HUES6 (cell line): Measurements from ENCODE around the gene IL4R.

Experiments
- H3K27ac ChIP-seq: 2 replicates; pipeline ENCODE4 v1.7.0; 2013; ENCODE audit warnings: low read depth, mild to moderate bottlenecking, low read length, inconsistent platforms
- H3K27me3 ChIP-seq: 2 replicates; pipeline ENCODE4 v1.6.1; 2013; ENCODE audit warnings: low read length; ENCODE audit not compliant: control insufficient read depth, insufficient read depth
- H3K36me3 ChIP-seq: 2 replicates; pipeline ENCODE4 v1.6.1; 2013; ENCODE audit warnings: low read length; ENCODE audit not compliant: control insufficient read depth, insufficient read depth
- H3K4me1 ChIP-seq: 2 replicates; pipeline ENCODE4 v1.6.1; 2013; ENCODE audit warnings: low read length; ENCODE audit not compliant: control insufficient read depth, insufficient read depth
- H3K4me3 ChIP-seq: 2 replicates; pipeline ENCODE4 v1.5.1; 2013; ENCODE audit warnings: low read depth, low read length
- H3K9ac ChIP-seq: one replicate; pipeline ENCODE4 v1.6.1; 2013; ENCODE audit warnings: mild to moderate bottlenecking, low read length
- H3K9me3 ChIP-seq: 2 replicates; pipeline ENCODE4 v1.6.1; 2013; ENCODE audit warnings: low read depth, low read length; ENCODE audit not compliant: control insufficient read depth, insufficient read depth

Gene IL4R

GRCh38 chr16:27370318-27370717 lies 56.5 kb downstream of the IL4R start:
- no peaks in the 10 kb centered on the region for H3K9me3 ChIP-seq
- H3K36me3 ChIP-seq: no peaks in the 10 kb centered on the region
- H3K9ac ChIP-seq: no peak overlapping the region
- H3K4me3 ChIP-seq: no peak overlapping the region
- H3K27ac ChIP-seq: no peak overlapping the region
- no peaks in the 10 kb centered on the region for H3K27me3 ChIP-seq
- peaks cover 8% of the 10 kb centered on the region for H3K4me1 ChIP-seq

- Histone ChIP-seq H3K4me1 (peaks cover 3% of the 10 kb centered on the region; the same call in 1 of the 2 replicates), H3K9me3 (no peaks in the 10 kb centered on the region), H3K27ac (no peak overlapping the region), H3K9ac (no peak overlapping the region), H3K4me3 (no peak overlapping the region), H3K36me3 (no peaks in the 10 kb centered on the region), H3K27me3 (no peaks in the 10 kb centered on the region)
Measured at GRCh38 chr16:27373312-27373711, 59.5 kb downstream of the IL4R start.

GRCh38 chr16:27374221-27374803 lies 60.5 kb downstream of the IL4R start:
- Histone ChIP-seq H3K9me3 (no peaks in the 10 kb centered on the region), H3K4me3 (no peak overlapping the region), H3K4me1 (peaks cover 3% of the 10 kb centered on the region; the same call in 1 of the 2 replicates), H3K27ac (no peak overlapping the region), H3K9ac (no peak overlapping the region), H3K36me3 (no peaks in the 10 kb centered on the region), H3K27me3 (no peaks in the 10 kb centered on the region)

GRCh38 chr16:27374804-27375425 lies 61.1 kb downstream of the IL4R start:
- peaks cover 3% of the 10 kb centered on the region; the same call in 1 of the 2 replicates for H3K4me1 ChIP-seq
- no peak overlapping the region; the same call in 1 of the 2 replicates for H3K4me3 ChIP-seq
- no peaks in the 10 kb centered on the region for H3K9me3 ChIP-seq
- H3K27me3 ChIP-seq: no peaks in the 10 kb centered on the region
- H3K27ac ChIP-seq: no peak overlapping the region
- H3K36me3 ChIP-seq: no peaks in the 10 kb centered on the region
- H3K9ac ChIP-seq: no peak overlapping the region

GRCh38 chr16:27377666-27378485 lies 64.1 kb downstream of the IL4R start:
- Histone ChIP-seq H3K27ac (no peak overlapping the region), H3K9ac (no peak overlapping the region)

GRCh38 chr16:27378871-27379481 lies 65.2 kb downstream of the IL4R start:
- no peak overlapping the region for H3K4me3 ChIP-seq
- peaks cover 3% of the 10 kb centered on the region; the same call in 1 of the 2 replicates for H3K4me1 ChIP-seq
- no peak overlapping the region for H3K9ac ChIP-seq
- H3K9me3 ChIP-seq: no peaks in the 10 kb centered on the region
- no peaks in the 10 kb centered on the region for H3K27me3 ChIP-seq
- H3K27ac ChIP-seq: no peak overlapping the region
- H3K36me3 ChIP-seq: no peaks in the 10 kb centered on the region

More at GRCh38 chr16:27377666-27378485, 64.1 kb downstream of the IL4R start:
- Histone ChIP-seq H3K4me3 (no peak overlapping the region), H3K27me3 (no peaks in the 10 kb centered on the region), H3K9me3 (no peaks in the 10 kb centered on the region), H3K4me1 (peaks cover 3% of the 10 kb centered on the region; the same call in 1 of the 2 replicates), H3K36me3 (no peaks in the 10 kb centered on the region)

GRCh38 chr16:27379919-27380318 lies 66.1 kb downstream of the IL4R start:
- Histone ChIP-seq H3K4me3 (no peak overlapping the region), H3K36me3 (no peaks in the 10 kb centered on the region), H3K9me3 (no peaks in the 10 kb centered on the region), H3K27ac (no peak overlapping the region), H3K9ac (no peak overlapping the region), H3K4me1 (no peaks in the 10 kb centered on the region; the same call in 1 of the 2 replicates), H3K27me3 (no peaks in the 10 kb centered on the region)

- Histone ChIP-seq H3K9ac (no peak overlapping the region), H3K9me3 (no peaks in the 10 kb centered on the region)
Measured at GRCh38 chr16:27381236-27381635, 67.5 kb downstream of the IL4R start.

GRCh38 chr16:27381974-27382855 lies 68.4 kb downstream of the IL4R start:
- Histone ChIP-seq H3K4me1 (no peaks in the 10 kb centered on the region; the same call in 1 of the 2 replicates), H3K27ac (no peak overlapping the region), H3K4me3 (no peak overlapping the region), H3K9me3 (no peaks in the 10 kb centered on the region), H3K36me3 (no peaks in the 10 kb centered on the region), H3K27me3 (no peaks in the 10 kb centered on the region), H3K9ac (no peak overlapping the region)

More at GRCh38 chr16:27381236-27381635, 67.5 kb downstream of the IL4R start:
- Histone ChIP-seq H3K27me3 (no peaks in the 10 kb centered on the region), H3K4me3 (no peak overlapping the region), H3K27ac (no peak overlapping the region), H3K36me3 (no peaks in the 10 kb centered on the region), H3K4me1 (no peaks in the 10 kb centered on the region; the same call in 1 of the 2 replicates)

GRCh38 chr16:27383556-27384243 lies 69.9 kb downstream of the IL4R start:
- Histone ChIP-seq H3K27me3 (no peaks in the 10 kb centered on the region), H3K27ac (no peak overlapping the region), H3K9ac (no peak overlapping the region), H3K9me3 (no peaks in the 10 kb centered on the region), H3K4me3 (no peak overlapping the region), H3K36me3 (no peaks in the 10 kb centered on the region), H3K4me1 (no peaks in the 10 kb centered on the region; the same call in 1 of the 2 replicates)
